ENCODE measurements around the gene TMEM132C. TPM values are rescaled to one million over a fixed set of nuclear protein-coding genes. Genes with fewer than 3 reads are reported as not detected.

TMEM132C gene
- total and polyA plus RNA-seq, 2 of the 8 experiments (the other 6 are each of a cell fraction or from before 2014, with no cell fraction given), result 0.23 to 0.76 TPM

DNA sequence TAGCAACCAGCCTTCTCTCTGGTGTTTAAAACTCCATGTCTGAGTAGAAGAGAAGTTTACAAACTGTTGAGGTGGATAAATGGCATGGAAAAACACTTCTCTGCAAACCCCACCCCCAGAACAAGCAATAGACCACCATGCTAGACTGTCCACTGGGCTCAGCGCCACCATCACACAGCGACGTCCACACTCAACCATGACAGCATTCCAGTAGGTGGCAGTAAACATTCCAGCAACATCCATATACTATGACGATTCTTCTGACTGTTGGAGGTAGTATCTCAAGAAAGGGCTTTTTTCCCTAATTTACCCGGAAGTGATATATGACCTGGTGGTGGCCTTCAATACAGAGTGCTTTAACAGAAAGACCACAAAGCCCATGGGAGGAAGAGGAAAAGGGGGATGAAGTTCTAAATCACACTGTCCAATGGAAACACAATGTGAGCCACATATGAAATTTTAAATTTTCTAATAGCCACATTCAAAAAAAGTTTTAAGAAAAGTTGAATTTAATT lies 404.6 kb downstream of the TMEM132C start (continued):
- TF ChIP-seq, protein P1, sequence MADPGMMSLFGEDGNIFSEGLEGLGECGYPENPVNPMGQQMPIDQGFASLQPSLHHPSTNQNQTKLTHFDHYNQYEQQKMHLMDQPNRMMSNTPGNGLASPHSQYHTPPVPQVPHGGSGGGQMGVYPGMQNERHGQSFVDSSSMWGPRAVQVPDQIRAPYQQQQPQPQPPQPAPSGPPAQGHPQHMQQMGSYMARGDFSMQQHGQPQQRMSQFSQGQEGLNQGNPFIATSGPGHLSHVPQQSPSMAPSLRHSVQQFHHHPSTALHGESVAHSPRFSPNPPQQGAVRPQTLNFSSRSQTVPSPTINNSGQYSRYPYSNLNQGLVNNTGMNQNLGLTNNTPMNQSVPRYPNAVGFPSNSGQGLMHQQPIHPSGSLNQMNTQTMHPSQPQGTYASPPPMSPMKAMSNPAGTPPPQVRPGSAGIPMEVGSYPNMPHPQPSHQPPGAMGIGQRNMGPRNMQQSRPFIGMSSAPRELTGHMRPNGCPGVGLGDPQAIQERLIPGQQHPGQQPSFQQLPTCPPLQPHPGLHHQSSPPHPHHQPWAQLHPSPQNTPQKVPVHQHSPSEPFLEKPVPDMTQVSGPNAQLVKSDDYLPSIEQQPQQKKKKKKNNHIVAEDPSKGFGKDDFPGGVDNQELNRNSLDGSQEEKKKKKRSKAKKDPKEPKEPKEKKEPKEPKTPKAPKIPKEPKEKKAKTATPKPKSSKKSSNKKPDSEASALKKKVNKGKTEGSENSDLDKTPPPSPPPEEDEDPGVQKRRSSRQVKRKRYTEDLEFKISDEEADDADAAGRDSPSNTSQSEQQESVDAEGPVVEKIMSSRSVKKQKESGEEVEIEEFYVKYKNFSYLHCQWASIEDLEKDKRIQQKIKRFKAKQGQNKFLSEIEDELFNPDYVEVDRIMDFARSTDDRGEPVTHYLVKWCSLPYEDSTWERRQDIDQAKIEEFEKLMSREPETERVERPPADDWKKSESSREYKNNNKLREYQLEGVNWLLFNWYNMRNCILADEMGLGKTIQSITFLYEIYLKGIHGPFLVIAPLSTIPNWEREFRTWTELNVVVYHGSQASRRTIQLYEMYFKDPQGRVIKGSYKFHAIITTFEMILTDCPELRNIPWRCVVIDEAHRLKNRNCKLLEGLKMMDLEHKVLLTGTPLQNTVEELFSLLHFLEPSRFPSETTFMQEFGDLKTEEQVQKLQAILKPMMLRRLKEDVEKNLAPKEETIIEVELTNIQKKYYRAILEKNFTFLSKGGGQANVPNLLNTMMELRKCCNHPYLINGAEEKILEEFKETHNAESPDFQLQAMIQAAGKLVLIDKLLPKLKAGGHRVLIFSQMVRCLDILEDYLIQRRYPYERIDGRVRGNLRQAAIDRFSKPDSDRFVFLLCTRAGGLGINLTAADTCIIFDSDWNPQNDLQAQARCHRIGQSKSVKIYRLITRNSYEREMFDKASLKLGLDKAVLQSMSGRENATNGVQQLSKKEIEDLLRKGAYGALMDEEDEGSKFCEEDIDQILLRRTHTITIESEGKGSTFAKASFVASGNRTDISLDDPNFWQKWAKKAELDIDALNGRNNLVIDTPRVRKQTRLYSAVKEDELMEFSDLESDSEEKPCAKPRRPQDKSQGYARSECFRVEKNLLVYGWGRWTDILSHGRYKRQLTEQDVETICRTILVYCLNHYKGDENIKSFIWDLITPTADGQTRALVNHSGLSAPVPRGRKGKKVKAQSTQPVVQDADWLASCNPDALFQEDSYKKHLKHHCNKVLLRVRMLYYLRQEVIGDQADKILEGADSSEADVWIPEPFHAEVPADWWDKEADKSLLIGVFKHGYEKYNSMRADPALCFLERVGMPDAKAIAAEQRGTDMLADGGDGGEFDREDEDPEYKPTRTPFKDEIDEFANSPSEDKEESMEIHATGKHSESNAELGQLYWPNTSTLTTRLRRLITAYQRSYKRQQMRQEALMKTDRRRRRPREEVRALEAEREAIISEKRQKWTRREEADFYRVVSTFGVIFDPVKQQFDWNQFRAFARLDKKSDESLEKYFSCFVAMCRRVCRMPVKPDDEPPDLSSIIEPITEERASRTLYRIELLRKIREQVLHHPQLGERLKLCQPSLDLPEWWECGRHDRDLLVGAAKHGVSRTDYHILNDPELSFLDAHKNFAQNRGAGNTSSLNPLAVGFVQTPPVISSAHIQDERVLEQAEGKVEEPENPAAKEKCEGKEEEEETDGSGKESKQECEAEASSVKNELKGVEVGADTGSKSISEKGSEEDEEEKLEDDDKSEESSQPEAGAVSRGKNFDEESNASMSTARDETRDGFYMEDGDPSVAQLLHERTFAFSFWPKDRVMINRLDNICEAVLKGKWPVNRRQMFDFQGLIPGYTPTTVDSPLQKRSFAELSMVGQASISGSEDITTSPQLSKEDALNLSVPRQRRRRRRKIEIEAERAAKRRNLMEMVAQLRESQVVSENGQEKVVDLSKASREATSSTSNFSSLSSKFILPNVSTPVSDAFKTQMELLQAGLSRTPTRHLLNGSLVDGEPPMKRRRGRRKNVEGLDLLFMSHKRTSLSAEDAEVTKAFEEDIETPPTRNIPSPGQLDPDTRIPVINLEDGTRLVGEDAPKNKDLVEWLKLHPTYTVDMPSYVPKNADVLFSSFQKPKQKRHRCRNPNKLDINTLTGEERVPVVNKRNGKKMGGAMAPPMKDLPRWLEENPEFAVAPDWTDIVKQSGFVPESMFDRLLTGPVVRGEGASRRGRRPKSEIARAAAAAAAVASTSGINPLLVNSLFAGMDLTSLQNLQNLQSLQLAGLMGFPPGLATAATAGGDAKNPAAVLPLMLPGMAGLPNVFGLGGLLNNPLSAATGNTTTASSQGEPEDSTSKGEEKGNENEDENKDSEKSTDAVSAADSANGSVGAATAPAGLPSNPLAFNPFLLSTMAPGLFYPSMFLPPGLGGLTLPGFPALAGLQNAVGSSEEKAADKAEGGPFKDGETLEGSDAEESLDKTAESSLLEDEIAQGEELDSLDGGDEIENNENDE (IDR thresholded peaks at IDR 0.05; ENCODE audit: insufficient replicate concordance, low read length), result no peak
- TF ChIP-seq CHD2 (IDR thresholded peaks at IDR 0.05; ENCODE audit: low read length), result no peak
- peak; percentile 14 to 47; a peak in 3 of 4 replicates for TF ChIP-seq RAD21 (IDR thresholded peaks at IDR 0.05 in 1 of 2, conservative IDR thresholded peaks at IDR 0.05 in 1 of 2; ENCODE audit: low read depth in 2 of 2, low read length in 2 of 2)
- no peak for TF ChIP-seq SIRT6 (IDR thresholded peaks at IDR 0.05; ENCODE audit: low read length)
- TF ChIP-seq PHF8 (conservative IDR thresholded peaks at IDR 0.05; ENCODE audit: low read depth, low read length), result no peak
- no peak for TF ChIP-seq HDAC6 (IDR thresholded peaks at IDR 0.05; ENCODE audit: low read depth, low read length)
- no peak for TF ChIP-seq SRF (IDR thresholded peaks at IDR 0.05; ENCODE audit: low read depth, low read length)
- TF ChIP-seq, protein P2, sequence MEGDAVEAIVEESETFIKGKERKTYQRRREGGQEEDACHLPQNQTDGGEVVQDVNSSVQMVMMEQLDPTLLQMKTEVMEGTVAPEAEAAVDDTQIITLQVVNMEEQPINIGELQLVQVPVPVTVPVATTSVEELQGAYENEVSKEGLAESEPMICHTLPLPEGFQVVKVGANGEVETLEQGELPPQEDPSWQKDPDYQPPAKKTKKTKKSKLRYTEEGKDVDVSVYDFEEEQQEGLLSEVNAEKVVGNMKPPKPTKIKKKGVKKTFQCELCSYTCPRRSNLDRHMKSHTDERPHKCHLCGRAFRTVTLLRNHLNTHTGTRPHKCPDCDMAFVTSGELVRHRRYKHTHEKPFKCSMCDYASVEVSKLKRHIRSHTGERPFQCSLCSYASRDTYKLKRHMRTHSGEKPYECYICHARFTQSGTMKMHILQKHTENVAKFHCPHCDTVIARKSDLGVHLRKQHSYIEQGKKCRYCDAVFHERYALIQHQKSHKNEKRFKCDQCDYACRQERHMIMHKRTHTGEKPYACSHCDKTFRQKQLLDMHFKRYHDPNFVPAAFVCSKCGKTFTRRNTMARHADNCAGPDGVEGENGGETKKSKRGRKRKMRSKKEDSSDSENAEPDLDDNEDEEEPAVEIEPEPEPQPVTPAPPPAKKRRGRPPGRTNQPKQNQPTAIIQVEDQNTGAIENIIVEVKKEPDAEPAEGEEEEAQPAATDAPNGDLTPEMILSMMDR (IDR thresholded peaks at IDR 0.05; ENCODE audit: control extremely low read depth in 1 of 3, insufficient read depth in 1 of 3, low read depth in 1 of 3, low read length in 3 of 3), result peak; percentile 31 to 46 (median 45); a peak in 3 of 4 replicates
